GM19193 (cell line): ENCODE data around the gene THSD7B.

ENCODE experiments used
- POLR2A ChIP-seq: IDR thresholded peaks from 4 replicates; pipeline ENCODE4 v1.6.1; 2011; ENCODE audit not compliant: insufficient read depth, insufficient read length; ENCODE audit errors: extremely low read depth

Gene THSD7B

GRCh38 chr2:136980303-136980702 is 215.0 kb downstream of the THSD7B start:
- TF ChIP-seq POLR2A = no peak

- TF ChIP-seq POLR2A = no peak
Measured at GRCh38 chr2:136985044-136985443, 219.7 kb downstream of the THSD7B start.

- TF ChIP-seq POLR2A = no peak
Measured at GRCh38 chr2:136986605-136987221, 221.4 kb downstream of the THSD7B start.

GRCh38 chr2:136990316-136990715 is 225.0 kb downstream of the THSD7B start:
- no peak for TF ChIP-seq POLR2A

- TF ChIP-seq POLR2A = no peak
Measured at GRCh38 chr2:136994793-136995192, 229.4 kb downstream of the THSD7B start.

GRCh38 chr2:136997557-136997956 is 232.2 kb downstream of the THSD7B start:
- no peak for TF ChIP-seq POLR2A

GRCh38 chr2:137000811-137001210 is 235.5 kb downstream of the THSD7B start:
- no peak for TF ChIP-seq POLR2A

GRCh38 chr2:137002896-137003295 is 237.6 kb downstream of the THSD7B start:
- TF ChIP-seq POLR2A = no peak

- TF ChIP-seq POLR2A = no peak
Measured at GRCh38 chr2:137005210-137005609, 239.9 kb downstream of the THSD7B start.

- no peak for TF ChIP-seq POLR2A
Measured at GRCh38 chr2:137007938-137008337, 242.6 kb downstream of the THSD7B start.

- TF ChIP-seq POLR2A = no peak
Measured at GRCh38 chr2:137009953-137010352, 244.6 kb downstream of the THSD7B start.

GRCh38 chr2:137020452-137021196 is 255.3 kb downstream of the THSD7B start:
- TF ChIP-seq POLR2A = no peak

GRCh38 chr2:137021763-137022162 is 256.4 kb downstream of the THSD7B start:
- no peak for TF ChIP-seq POLR2A

GRCh38 chr2:137023205-137023604 is 257.9 kb downstream of the THSD7B start:
- TF ChIP-seq POLR2A = no peak

- TF ChIP-seq POLR2A = no peak
Measured at GRCh38 chr2:137031731-137032130, 266.4 kb downstream of the THSD7B start.

- no peak for TF ChIP-seq POLR2A
Measured at GRCh38 chr2:137036619-137037018, 271.3 kb downstream of the THSD7B start.
